ENCODE data around the gene SLC16A3. TPM values are rescaled to one million over a fixed set of nuclear protein-coding genes. Genes with fewer than 3 reads are reported as not detected.

The SLC16A3 gene
- total and polyA plus RNA-seq, 2 of the 8 experiments (the other 6 are each of a cell fraction or from before 2014, with no cell fraction given), result 3.8 to 8.7 TPM

DNA sequence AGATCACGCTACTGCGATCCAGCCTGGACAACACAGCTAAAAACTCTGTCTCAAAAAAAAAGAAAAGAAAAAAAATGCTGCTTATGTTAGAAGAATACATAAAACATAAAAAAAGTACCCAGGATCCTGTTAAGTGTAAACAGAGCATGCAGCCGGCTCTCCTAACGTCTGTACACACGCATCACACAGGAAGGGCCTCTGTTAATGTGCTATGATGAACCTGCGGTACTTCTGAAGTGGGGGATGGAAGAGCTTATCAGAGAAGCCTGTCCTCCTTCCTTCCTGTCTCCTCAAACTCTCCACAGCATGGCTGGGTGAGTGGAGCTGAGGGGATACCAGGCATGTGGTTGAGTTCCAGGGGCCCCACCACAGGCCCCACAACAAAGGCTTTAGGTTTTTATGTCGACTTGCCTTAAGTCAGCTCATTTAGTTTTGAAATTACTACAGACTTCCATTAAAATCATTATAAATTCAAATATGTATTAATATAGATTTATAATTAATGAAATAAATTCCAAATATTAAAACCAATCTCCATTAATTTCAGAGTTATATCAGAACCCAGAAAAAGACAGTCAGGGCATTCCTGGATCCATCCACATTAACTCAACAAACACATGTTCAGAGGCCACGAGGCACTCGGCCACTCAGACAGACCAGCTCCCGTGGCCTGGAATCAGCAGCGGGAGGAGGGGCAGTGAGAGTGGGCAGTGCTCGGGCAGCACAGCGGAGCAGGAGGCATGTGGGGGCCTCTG lies 27.9 kb upstream of the SLC16A3 start (continued):
- TF ChIP-seq, protein P1, sequence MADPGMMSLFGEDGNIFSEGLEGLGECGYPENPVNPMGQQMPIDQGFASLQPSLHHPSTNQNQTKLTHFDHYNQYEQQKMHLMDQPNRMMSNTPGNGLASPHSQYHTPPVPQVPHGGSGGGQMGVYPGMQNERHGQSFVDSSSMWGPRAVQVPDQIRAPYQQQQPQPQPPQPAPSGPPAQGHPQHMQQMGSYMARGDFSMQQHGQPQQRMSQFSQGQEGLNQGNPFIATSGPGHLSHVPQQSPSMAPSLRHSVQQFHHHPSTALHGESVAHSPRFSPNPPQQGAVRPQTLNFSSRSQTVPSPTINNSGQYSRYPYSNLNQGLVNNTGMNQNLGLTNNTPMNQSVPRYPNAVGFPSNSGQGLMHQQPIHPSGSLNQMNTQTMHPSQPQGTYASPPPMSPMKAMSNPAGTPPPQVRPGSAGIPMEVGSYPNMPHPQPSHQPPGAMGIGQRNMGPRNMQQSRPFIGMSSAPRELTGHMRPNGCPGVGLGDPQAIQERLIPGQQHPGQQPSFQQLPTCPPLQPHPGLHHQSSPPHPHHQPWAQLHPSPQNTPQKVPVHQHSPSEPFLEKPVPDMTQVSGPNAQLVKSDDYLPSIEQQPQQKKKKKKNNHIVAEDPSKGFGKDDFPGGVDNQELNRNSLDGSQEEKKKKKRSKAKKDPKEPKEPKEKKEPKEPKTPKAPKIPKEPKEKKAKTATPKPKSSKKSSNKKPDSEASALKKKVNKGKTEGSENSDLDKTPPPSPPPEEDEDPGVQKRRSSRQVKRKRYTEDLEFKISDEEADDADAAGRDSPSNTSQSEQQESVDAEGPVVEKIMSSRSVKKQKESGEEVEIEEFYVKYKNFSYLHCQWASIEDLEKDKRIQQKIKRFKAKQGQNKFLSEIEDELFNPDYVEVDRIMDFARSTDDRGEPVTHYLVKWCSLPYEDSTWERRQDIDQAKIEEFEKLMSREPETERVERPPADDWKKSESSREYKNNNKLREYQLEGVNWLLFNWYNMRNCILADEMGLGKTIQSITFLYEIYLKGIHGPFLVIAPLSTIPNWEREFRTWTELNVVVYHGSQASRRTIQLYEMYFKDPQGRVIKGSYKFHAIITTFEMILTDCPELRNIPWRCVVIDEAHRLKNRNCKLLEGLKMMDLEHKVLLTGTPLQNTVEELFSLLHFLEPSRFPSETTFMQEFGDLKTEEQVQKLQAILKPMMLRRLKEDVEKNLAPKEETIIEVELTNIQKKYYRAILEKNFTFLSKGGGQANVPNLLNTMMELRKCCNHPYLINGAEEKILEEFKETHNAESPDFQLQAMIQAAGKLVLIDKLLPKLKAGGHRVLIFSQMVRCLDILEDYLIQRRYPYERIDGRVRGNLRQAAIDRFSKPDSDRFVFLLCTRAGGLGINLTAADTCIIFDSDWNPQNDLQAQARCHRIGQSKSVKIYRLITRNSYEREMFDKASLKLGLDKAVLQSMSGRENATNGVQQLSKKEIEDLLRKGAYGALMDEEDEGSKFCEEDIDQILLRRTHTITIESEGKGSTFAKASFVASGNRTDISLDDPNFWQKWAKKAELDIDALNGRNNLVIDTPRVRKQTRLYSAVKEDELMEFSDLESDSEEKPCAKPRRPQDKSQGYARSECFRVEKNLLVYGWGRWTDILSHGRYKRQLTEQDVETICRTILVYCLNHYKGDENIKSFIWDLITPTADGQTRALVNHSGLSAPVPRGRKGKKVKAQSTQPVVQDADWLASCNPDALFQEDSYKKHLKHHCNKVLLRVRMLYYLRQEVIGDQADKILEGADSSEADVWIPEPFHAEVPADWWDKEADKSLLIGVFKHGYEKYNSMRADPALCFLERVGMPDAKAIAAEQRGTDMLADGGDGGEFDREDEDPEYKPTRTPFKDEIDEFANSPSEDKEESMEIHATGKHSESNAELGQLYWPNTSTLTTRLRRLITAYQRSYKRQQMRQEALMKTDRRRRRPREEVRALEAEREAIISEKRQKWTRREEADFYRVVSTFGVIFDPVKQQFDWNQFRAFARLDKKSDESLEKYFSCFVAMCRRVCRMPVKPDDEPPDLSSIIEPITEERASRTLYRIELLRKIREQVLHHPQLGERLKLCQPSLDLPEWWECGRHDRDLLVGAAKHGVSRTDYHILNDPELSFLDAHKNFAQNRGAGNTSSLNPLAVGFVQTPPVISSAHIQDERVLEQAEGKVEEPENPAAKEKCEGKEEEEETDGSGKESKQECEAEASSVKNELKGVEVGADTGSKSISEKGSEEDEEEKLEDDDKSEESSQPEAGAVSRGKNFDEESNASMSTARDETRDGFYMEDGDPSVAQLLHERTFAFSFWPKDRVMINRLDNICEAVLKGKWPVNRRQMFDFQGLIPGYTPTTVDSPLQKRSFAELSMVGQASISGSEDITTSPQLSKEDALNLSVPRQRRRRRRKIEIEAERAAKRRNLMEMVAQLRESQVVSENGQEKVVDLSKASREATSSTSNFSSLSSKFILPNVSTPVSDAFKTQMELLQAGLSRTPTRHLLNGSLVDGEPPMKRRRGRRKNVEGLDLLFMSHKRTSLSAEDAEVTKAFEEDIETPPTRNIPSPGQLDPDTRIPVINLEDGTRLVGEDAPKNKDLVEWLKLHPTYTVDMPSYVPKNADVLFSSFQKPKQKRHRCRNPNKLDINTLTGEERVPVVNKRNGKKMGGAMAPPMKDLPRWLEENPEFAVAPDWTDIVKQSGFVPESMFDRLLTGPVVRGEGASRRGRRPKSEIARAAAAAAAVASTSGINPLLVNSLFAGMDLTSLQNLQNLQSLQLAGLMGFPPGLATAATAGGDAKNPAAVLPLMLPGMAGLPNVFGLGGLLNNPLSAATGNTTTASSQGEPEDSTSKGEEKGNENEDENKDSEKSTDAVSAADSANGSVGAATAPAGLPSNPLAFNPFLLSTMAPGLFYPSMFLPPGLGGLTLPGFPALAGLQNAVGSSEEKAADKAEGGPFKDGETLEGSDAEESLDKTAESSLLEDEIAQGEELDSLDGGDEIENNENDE (IDR thresholded peaks at IDR 0.05; ENCODE audit: insufficient replicate concordance, low read length), result no peak
- TF ChIP-seq RNF2 (IDR thresholded peaks at IDR 0.05; ENCODE audit: borderline replicate concordance, low read depth, low read length, missing control alignments, poor library complexity, severe bottlenecking) (no peak), CREB1 (IDR thresholded peaks at IDR 0.05) (no peak), ZNF274 (IDR thresholded peaks at IDR 0.05; ENCODE audit: borderline replicate concordance, extremely low read depth, low read length) (no peak), SUZ12 (IDR thresholded peaks at IDR 0.05; ENCODE audit: low read length) (no peak), BCL11A (IDR thresholded peaks at IDR 0.05; ENCODE audit: low read depth in 2 of 2, low read length in 2 of 2) (no peak), GTF2F1 (IDR thresholded peaks at IDR 0.05; ENCODE audit: borderline replicate concordance, low read depth, low read length) (no peak), KDM4A (IDR thresholded peaks at IDR 0.05; ENCODE audit: low read depth, low read length, severe bottlenecking) (no peak), HDAC2 (IDR thresholded peaks at IDR 0.05; ENCODE audit: borderline replicate concordance in 1 of 2, low read depth in 2 of 2, low read length in 2 of 2) (no peak), BACH1 (IDR thresholded peaks at IDR 0.05; ENCODE audit: low read length) (no peak)

Measured in H1 (cell line).